Stimulated activated CD4-positive, alpha-beta T cell treated with anti-CD3 and anti-CD28 coated beads, Interleukin-1b, Interleukin-23, amount 100 ng/mL, for 48 hours (primary cell): Measurements from ENCODE around the gene APLP1.
"Not testable (repeated sequence)": the region's sequence is repeated elsewhere in the genome, so short reads cannot be mapped to it uniquely, and the experiment has no call there.

Experiments
- DNase-seq: peaks from one replicate; pipeline ENCODE4 v3.0.0-alpha.2; 2020

APLP1 gene

DNA sequence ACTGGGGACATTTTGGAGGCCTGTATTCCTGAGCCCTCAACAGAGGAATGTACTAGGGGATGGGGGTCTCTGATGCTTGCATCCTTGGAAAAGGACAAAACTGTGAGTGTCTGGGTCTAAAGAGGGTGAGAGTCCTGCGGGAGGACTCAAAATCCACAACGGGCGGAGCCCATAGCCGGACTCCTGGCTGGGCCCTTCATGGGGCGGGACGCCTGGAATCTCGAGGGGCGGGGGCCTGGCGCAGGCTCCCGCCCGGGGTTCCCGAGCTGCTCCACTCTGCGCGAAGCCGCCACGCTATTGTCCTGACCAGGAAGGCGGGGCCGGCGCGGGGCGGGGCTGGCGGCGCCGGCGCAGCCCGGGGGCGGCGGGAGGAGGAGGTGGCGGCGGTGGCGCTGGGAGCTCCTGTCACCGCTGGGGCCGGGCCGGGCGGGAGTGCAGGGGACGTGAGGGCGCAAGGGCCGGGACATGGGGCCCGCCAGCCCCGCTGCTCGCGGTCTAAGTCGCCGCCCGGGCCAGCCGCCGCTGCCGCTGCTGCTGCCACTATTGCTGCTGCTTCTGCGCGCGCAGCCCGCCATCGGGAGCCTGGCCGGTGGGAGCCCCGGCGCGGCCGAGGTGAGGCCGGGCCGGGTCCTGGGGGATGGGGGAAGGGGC, at the start of gene APLP1:
Gene APLP1 (plus strand): TSS at position 403 of the 651 bp plus-strand sequence. CDS start 63 bp downstream, at position 466.
- DNase-seq: peak; percentile 59

DNA sequence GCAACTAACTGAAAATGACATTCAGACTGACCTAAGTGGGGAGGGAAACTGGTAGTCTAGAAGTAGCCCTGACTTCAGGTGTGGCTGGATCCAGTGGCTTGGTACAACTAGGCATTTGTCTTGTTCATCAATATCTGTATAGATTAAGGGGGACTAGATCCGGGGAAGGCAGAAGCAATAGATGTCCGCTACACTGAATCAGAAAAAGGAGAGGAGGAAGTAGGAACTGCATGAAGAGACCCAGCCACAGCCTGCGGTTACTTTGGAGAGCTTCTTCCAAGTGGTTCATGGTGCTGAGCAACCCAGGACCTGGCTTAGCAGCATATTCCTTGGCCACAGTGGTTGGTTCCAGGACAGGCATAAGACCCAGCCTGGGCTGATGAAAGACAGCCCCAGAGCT, 45.8 kb upstream of the APLP1 start:
- no peak for DNase-seq

DNA sequence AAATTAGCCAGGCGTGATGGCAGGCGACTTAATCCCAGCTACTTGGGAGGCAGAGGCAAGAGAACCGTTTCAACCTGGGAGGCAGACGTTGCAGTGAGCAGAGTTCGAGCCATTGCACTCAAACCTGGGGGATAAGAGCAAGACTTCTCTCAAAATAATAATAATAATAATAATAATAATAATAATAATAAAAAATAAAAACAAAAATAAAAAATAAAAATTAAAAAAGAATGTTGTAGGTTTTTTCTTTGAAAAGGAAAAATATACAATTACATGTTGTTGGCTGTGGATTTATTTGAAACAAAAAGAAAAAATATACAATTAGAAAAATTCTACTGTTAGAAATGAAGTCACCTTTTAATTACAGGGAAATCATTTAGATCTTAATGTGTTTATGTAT, 44.2 kb upstream of the APLP1 start:
- DNase-seq: no peak

DNA sequence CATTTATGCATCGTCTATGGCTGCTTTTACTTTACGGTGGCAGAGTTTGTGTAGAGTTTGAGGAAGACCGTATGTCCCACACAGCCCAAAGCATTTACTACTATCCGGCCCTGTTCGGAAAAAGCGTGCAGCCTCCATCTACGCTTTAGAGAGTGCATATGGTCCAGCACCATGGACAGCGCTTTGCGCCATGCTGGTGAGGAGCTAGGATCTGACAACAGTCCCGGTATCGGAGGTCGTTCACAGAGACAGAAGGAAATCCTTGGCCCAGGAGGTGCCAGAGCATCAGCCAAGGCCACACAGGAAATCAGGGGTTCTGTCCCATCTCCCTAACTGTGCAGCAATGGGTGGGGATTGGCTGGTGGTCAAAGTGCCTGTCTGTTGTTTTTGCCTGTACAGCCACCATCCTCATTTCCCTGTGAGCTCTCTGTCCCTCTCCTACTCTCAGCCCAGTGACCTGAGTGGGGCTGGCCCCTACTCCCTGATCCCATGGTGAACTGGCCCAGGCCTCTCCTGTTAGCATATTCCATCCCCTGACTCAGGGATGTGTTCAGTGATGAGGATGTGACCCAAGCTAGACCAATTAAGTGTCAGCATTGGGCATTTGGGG, 39.6 kb upstream of the APLP1 start:
- DNase-seq: peak; percentile 38

DNA sequence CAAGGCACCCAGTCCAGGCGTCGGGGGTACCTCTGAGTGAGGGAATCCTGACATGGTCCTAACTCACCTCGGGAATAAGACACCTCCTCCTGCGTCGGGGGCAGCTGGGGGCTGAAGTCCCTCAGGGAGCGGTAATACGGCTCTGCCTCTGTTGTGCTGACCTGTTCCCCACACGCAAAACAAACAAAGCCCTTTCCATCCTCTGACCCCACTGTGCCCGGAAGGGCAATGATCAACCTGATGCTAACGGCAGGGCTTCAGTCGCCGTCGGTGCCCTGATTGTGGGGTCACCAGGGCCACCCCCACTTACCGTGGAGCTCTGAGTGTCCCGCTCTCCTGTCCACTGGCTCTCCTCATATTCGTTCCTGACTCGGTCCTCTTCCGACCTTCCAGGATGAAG, 37.4 kb upstream of the APLP1 start:
- no peak for DNase-seq

DNA sequence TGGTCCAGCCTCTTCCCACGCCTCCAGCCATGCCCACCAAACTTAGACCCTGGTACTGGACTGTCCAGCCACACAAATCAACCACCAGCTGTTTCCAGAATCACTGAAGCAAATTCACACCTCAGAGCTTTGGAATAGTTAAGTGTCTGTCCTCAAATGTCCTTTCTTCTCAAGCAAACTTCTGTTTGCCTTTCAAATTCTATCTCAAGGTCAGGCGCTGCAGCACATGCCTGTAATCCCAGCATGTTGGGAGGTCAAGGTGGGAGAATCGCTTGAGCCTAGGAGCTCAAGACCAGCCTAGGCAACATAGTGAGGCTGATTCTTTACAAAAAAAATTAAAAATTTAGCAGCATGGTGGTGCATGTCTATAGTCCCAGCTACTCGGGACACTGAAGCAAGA, 36.3 kb upstream of the APLP1 start:
- DNase-seq: no peak

DNA sequence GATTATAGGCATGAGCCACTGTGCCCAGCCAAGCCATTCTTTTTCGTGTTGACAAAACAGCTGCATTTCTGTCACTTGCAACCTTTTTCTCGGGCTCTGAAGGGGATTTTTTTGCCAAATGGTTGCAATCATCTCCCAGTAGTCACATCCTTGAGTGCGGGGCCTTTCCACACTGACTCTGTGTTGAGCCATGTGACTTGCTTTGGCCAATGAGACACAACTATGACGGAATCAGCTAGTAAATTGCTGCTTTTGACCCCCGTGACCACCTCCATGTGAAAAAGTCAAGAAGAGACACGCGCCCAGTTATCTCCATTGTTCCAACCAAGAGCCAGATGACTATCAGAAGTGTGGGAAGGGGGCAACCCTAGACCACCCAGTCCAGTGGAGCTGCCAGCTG, 34.4 kb upstream of the APLP1 start:
- DNase-seq: no peak

DNA sequence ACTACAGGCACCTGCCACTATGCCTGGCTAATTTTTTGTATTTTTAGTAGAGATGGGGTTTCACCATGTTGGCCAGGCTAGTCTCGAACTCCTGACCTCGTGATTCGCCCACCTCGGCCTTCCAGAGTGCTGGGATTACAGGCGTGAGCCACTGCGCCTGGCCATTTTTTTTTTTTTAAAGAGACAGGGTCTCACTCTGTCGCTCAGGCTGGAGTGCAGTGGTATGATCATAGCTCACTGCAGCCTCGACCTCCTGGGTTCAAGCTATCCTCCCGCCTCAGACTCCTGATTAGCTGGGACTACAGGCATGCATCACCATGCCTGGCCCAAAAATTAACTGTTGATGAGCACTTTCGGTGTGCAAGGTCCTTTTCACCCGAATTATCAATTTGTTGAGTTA, 32.3 kb upstream of the APLP1 start:
- DNase-seq: not testable (repeated sequence)

DNA sequence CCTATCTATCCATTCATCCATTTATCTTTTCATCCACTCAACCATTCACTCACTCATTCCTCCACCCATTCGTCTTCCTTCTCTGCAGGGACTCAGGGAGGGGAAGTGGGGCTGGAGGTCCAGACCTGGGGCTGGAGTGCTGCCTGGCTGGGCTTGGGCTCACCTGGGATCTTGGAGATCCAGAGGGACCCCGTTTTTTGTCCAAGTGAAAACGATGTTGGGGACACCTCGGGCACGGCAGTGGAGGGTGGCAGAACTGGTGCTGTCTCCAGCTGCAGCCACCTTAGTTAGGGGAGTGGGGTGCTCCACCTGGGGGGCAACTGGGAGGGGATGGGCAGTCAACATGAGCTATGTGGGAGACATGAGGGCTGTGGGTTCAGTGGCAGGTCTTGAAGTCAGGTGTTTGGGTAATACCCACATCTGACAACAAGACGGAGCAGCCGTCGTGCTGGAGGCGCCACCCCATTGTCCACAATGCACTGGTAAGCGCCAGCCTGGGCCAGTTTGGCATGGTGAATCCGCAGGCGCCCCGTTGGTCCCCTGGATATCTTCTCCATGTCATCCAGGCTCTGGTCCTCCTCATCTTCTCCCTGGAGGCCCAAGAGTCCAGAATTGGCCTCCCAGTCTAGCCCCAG, 26.3 kb upstream of the APLP1 start:
- DNase-seq: no peak

DNA sequence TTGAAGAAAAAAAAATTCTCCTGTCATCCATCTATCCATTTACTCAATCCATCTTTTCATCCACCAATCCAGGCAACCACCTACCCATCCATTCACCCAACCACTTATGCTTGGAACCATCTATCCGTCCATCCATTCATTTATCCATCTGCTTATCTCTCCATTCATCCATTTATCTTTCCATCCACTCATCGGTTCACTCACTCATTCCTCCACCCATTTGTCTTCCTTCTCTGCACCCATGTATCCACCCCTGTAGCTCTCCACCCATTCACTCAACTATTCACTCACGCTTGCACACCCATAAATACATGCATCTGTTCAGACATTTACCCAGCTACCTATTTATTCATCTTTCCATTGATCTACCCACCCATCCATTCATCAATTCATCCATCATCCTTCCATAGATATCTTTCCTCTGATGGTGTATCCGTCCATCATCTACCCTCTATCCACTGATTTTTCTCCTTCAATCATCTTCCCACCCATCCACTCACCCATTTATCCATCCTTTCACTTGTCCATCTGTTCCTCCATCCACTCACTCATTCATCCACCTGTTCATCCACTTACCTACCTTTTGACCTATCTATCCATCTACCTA, 25.6 kb upstream of the APLP1 start:
- DNase-seq: no peak

DNA sequence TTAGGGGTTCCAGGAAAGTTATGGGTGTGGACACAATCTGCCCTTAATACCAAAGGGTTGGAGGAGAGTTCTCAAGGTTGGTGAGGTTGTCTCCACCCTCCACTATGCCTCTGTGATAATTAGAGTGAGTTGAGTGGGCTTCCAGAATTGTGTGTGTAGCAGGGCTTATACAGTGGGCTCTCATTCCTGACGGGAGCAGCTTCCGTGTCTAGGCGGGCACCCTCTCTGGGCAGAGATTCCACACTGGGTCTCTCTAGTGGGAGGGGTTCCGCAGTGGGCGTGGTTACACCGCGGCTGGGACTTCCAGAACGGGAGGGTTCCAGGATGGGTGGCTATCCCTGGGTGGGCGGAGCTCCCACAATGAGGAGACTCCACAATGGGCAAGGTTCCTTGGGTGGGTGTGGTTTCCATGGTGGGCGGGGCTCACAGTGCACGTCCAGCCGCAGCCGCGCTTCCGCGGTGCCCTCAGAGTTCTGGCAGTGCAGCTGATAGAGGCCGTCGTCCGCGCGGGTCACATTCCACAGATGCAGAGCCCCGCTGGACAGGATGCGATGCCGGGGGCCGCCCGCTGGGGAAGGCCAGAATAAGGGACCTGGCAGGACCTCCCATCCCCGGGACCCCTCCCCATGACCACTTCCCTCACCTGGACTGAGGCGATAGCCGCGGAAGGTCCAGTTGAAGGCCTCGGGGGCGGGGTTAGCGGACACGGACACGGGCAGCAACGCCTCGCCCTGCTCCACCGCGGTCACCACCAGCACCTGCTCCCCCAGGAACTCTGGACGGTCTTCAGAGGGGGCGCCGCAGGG, 24.5 kb upstream of the APLP1 start:
- no peak for DNase-seq

DNA sequence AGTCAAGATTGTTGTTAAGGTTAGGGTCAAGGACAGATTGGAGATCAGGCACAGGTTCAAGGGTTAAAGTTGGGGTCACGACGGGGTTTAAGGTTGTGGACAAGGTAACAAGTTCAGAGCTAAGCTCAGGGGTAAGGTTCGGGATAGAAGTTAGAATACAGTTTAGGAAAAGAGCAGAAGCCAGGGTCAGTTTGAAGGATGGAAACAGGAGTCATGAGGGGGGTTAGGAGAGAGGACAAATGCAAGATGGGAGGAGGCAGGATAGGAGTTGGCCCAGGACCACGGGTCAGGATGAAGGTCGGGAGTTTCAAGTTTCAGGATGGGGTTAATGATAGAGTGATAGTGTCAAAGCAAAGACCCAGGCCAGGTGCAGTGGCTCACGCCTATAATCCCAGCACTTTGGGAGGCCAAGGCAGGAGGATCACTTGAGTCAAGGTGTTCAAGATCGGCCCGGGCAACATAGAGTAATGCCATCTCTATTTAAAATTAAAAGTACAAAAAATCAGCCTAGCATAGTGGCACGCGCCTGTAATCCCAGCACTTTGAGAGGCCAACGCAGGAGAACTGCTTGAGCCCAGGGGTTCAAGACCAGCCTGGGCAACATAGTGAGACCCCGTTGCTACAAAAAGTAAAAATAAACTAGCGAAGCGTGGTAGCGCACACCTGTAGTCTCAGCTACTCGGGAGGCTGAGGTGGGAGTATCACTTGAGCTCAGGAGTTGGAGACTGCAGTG, 23.7 kb upstream of the APLP1 start:
- no peak for DNase-seq

DNA sequence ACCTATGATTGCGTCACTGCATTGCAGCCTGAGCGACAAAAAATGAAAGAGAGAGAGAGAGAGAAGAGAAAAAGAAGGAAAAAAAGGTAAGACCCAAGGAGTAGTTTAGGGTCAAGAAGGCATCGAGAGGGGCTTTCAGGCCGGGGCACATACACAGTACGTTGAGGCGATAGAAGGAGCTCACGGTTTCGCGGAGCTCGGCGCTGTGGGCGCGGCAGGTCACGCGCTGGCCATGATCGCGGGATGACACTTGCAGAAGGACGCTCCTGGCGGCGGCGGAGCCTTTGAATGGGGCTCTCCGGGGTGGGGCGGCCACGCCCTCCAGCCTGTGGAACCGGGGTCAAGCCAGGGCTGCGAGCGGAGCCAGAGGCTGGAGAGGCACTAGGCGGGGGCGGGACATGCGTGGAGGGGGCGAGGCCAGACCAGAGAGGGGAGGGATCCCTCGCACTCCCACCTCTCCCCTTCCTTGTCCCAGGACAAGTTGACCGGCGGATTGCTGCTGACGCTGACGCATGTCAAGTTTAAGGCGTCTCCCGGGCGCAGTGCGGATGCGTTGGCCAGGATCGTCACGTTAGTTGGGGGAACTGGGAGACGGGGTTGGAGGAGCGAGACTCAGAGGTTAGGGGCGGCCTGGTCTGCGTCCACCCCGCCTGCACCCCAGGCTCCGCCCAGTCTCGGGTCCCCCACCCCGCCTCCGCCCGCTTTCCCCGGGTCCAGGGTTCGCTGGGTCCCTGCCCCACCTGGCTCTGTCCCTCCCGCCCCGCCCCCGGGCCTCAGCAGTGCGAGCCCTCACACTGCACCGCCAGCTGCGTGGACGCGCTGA, 22.9 kb upstream of the APLP1 start:
- DNase-seq: no peak

DNA sequence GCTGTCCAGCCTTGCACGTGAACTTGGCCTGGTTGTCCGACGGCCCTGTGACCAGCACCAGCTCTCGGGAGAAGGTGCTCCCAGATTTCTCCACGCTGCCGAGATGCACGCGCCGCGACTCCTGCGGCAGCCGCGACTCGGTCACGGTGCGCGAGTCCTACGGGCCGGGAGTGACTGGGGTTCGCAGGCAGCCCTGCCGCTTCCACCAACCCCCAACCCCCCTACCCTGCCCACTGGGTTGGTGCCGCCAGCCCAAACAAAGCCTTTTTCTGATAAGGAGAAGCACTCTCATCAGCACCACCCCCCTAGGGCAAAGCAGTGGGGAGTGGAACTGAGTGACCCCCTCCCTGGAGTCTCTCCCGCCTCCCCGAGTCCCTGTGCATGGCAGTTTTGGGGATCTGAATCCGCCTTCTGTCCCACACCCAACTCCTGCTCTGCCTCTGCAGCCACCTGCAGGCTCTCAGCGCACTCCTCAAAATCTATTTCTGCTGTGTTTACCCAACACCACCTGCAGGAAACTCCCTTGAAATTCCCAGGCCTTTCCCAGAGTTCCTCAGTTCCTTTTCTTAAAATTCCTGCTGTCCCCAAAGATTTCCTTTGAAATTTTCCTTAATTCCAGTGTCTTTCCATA, 22.2 kb upstream of the APLP1 start:
- DNase-seq: no peak

DNA sequence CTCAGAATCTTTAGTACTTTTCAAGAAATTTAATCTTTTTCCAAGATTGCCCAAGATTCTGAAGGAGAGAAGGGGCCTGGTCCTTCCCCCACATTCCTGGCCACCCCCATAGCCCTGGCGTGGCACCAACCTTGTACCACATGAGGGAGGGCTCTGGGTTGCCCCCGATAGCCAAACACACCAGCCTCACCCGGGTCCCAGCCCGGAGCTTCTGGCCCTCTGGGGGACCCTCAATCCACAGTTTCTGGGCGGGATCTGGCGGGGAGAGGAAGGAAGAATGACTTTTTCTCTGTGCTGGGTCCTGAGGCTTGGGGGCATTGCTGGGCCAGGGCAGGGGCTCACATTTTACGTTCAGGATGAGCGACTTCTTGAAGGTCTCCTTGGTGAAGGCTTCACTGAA, 20.5 kb upstream of the APLP1 start:
- no peak for DNase-seq

DNA sequence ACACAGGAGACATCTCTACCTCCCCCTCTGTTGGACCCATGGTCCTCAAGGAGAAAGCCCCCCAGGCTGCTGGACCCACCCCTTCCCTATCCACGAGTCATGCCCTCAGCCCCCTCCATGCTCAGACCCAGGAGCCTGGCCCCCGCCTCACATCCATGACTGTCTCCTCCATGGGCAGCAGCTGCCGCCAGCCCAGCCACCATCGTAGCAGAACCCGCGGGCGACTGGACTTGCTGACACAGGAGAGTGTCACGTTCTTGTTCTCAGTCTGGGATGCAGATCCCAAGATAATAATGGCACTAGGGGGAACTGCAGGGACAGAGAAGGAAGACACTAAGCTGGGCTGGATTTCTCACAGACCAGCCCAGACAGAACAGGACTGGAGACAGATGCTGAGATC, 19.9 kb upstream of the APLP1 start:
- DNase-seq: no peak

DNA sequence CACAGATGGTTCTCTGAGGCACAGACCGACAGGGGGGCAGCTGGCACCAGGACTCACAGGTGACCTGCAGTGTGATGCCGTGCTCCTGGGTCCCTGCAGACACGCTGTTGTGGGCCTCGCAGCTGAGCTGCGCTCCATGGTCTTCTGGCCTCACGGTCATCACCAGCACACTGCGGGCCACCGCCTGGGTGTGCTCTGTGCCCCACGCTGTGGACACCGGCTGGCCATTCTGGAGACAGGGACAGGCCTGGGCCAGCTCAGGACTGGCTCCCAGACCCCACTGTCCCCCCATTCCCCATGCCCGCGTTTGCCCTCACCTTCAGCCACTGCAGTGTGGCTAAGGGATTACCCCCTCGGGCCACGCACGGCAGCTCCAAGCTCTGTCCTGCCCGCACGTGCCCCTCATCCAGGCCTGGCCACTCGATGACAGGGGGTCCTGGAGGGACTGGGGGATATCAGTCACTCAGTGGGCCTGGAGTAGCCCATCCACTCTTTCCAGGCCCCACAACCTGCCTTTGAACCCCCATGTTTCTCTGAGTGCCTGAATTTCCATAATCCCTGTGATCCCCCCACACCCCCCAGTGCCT, 19.4 kb upstream of the APLP1 start:
- DNase-seq: no peak

DNA sequence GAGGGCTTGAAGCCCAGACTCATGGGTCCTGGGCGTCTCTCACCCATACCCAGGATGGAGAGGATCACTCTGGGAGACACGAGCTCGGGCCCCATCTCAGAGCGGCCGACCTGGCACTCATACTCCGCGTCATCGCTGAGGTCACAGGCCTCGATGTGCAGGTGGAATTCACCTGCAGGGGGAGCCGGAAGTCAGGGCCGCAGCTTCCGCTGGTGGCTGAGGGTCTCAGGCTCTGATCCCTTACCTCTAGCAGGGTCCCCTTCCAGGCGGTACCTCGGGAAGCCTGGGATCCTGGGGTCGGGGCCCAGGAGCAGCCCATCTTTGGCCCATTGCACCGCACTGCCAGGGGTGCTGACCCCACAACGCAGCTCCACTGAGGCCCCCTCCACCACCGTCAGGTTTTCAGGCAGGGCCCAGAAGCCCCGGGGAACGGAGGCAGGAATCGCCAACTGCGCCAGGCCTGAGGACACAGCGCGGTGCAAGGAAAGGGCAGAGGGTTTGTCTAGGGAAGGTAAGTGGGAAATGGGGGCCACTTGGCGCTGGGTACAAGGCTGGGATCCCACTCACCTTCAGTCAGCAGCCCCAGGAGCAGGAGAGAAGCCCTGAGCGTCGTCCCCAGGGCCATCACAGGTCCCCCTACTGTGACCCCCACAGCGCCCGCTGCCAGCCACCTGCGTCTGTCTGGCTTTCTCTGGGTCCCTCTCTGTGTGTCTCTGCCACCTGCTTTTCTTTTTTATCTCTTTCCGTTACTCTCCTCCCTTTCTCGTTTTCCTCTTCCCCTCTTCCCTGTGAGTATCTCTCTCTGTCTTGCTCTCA, 17.0 kb upstream of the APLP1 start:
- no peak for DNase-seq

DNA sequence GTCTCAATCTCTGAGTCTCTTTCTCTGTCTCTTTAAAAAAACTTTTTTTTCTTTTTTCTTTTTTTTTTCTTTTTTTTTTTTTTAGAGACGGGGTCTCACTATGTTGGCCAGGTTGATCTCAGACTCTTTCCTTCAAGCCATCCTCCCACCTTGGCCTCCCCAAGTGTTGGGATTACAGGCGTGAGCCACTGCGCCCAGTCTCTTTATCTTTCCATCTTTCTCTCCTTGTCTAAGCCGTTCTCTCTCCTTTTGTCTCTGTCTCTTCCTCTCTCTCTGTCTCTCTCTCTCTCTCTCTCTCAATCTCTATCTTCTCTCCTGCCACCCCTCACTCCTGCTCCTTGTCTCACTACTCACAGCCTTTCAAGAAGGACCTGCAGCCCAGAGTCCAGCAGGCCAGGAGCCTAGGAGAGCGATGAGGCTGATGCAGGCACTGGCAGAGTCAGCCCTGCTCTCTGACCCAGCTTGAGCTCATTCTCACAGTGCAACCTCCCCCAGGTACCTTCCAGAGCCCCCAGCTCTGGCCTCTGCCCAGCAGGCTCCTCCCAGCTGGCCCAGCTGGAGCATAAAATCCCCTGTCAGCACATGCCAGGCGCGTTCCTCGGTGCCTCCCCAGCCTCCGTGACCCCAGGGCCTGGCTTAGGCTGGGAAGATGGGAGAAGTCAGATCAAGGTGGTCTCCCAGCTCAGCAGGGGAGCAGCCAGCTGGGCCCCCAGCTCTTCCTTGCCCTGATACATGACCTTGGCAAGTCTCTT, 16.2 kb upstream of the APLP1 start, which contains the start of gene NPHS1:
Gene NPHS1 (minus strand): TSS at position 476 of the 752 bp plus-strand sequence. CDS start 667 bp downstream, outside the sequence.
- DNase-seq: no peak
